RPMI7951 (cell line): Measurements from ENCODE around the gene CIB2. TPM values are rescaled to one million over a fixed set of nuclear protein-coding genes. Genes with fewer than 3 reads are reported as not detected.

Experiments used
- DNase-seq: peaks from one replicate; pipeline ENCODE4 v3.0.0-alpha.2; 2012; ENCODE audit warnings: low read depth
- total RNA-seq: library from RNA; depleted of rRNA; stranded (reverse); fragments of >200 nt; shearing (Covaris generic); gene quantifications from 2 replicates; pipeline ENCODE4 v1.2.3, GENCODE V29; 2014; rRNA removed

The CIB2 gene
- total RNA-seq, 1 experiment from 2014 or later = 6.2 TPM

DNA sequence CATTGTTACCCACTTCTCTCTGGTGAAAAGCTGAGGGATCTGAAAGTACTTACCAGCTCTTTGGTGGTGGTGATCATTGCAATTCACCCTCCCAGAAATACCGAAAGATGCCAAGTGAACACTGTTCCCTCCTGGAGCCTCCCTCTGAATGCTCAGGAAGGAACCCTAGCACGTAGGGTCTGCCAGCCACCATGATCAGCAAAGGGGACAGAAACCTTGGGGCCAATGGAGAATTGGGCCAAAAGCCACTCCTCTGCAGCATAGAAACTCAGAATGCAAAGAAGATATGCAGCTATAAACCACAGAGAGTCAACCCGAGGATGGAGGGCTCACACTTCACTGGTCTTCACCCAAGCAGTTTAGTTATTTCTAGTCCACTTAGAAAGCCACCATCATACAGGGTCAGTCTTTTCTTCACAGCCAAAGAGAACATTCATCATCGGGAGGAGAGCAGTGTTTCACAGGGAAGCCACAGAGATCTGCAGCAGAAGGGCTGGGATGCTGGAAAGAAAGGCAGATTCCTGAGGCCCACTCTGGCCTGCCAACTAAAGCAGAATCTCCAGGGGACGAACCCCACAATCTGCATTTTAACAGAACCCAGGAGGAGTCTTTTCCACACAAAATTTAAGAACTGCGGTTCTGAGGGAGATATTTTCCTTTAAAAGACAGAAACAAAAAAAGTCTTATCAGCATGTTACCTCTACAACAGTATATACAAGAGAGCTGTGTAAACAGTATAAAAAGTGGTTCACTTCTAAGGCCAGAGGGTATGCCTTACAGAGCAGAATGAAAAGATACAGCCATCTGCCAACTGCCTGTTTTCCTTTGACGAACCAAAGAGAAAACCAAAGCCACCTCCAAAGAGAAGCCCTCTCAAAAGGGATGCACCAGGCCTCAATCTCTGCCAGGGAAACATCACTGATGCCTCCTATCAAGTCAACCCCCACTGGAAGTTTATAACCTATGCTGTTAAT lies 65.0 kb downstream of the CIB2 start:
- no peak for DNase-seq

DNA sequence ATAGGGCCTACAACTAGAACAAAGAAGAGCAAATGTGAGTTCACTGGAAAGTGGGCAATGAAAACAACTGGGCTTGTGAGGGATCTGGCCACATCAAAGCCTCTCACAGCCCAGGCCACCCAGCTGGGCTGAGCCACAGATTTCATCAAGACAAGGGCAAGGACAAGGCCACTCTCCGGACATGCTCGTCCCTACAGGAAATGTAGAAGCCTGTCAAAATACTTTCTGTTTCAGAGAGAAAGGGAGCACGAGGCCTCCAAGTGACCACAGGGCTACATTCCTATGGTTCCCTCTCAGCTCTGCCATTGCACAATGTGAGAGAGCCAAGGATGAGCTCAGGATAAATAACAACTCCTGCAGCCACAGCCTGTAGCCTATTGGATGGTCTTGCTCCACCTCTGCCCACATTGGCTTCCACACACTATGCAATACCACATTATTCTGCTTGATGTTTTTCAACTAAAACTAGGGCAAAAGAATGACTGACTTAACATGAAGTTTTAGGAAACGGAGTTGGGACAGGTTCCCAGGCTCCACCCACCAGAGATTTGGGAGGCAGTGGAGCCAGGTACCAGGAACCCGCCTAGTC lies 65.9 kb downstream of the CIB2 start:
- peak; percentile 100 for DNase-seq

DNA sequence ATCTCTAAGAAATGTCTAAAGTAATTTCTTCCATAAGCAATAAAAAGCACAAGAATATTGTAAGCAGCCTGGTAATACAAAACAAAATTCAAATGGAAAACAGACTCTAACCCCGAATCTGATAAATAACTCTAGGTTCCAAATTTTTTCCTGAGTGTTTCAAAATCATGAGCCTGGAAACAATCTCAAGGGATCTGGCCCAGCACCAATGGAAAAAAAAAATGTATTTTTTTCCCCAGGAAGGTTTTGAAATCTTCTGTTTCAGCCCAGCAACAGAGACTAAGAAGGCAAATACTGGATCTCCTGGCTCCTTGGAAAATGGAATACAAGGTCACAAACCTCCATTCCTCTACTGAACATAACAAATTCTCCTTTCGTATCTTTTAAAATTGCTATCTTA lies 66.7 kb downstream of the CIB2 start:
- no peak for DNase-seq

DNA sequence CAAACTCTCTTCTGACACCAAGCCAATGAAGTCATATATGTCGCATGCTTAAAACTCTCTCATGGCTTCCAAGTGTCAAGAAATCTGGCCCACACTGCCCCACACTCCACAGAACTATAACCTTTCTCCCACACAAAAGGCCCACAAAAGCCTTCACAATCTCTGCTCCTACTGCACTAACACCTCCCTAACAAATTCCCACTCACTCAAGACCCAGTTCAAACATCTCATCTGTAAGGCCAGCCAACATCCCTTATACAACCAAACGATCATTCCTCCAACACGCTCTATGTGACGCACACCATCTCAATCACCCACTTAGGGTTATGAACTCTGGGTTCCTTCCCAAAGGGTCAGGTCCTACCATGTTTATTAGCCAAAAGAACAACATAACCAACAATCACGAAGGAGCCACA lies 67.3 kb downstream of the CIB2 start:
- no peak for DNase-seq

DNA sequence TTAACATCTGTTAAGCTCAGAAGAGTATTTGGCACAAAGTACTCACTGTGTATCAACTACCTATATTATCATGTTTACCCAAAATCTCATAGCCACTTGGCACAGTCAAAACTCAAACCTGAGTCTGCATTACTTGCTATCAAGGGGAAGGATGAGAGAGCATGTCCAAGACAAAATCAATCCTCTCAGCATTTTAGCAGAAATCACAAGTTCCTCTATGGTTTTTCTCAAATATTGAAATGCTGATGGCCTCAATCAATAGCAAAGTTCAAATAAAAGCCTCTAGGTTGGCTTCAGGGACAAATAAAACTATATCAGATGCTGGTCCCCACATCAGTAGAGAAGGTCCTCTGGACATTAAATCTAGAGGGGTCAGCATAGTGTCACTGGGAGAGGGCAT lies 68.0 kb downstream of the CIB2 start:
- DNase-seq = no peak

DNA sequence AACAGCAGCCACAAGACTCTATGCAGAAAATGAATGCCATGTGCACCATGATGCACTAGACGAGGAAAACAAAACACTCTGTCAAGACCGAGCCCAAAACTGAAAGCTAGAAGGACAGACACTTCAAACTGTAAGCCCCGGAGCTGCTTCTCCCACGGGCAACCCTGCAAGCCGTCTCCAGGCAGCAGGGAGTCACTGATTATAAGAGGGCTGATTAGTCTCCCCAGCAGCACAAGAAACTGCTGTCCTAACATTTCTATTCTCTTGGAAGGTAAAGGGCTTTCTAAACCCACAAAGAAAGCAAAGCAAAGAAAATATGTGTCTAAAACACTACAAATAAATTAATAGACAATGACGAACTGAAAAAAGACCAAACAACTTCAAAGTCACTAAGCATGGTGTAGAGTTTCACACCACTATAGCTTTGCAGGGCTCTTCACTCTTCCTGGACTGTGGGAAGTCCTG lies 69.2 kb downstream of the CIB2 start:
- DNase-seq = peak; percentile 70

DNA sequence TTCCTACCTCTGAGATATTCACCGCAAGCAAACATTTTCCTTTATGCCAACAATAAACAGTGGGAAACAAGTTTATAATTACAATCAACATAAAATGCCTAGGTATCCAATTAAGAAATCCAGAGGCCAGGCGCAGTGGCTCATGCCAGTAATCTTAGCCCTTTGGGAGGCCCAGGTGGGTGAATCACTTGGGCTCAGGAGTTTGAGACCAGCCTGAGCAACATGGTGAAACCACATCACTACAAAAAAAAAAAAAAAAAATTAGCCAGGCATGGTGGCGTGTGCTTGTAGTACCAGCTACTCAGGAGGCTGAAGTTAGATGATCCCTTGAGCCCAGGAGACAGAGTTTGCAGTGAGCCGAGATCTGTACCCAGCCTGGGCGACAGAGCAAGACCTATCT lies 71.0 kb downstream of the CIB2 start:
- DNase-seq = no peak

GRCh38 chr15:78059110-78059839 lies 72.0 kb downstream of the CIB2 start:
- DNase-seq = no peak

DNA sequence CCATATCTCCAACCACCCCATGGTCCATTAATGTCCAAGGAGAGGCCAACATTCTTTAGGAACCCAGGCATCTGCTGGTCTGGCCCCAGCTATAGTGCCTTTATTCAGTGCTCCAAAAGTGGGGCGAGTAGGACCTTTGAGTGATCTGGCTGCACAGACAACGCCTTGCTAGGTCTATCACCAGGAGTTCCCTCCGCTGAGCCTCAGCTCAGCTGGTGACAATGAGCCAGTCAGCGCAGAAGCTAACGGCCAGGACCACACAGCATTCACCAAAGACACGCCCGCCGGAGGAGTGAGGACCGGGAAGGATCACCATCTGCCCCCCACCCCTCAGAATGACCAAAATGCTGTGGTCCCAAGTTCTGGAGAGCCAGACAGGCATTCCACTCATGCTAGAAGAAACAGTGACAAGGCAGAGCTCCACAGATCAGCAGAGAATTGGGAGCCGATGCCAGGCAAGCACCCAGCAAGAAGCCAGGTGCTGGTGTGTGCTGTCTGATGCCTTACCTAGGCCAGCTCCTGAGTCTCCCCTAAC lies 72.8 kb downstream of the CIB2 start:
- no peak for DNase-seq

DNA sequence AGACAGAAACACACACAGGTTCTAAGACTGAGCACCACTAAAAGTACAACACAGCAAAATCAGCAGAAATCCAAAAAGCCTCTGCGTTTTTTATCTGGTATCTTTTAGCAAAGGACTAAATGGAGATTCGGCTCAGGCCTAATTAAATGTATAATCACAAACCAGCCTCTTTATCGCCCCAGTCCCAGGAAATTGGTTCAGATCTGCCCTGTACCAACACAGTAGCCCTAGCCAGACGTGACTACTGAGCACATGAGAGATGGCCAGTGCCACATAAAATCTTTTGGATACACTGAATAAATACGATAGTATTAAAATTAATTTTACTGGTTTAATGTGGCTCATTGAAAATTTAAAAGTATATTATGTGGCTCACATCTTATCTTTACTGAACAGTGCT lies 73.4 kb downstream of the CIB2 start:
- DNase-seq = no peak

DNA sequence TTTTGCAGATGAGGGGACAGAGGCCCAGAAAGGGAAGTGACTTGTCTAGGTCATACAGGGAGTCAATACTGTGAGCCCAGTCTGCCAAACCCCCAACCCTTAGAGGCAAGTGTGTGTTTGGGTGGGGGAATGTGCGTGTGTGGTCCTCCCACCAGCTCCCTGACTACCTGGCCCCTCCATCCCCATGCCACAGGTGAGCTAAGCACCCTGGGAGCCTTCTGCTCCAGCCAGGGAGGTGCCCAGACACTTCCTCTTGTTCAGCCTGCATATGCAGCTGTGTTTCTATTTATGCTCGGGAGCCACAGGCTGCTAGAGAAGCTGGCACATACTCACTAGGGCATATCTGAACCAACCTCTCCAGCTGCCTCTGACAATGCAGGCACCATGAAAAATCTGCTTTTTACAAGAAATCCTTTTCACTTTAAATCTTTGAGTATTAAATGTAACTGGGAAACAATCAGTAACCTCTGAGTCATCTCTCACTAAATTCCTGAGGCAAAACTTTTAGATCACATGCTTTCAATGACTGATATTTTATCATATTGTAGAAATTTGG lies 74.5 kb downstream of the CIB2 start:
- DNase-seq = peak; percentile 37

- DNase-seq = peak; percentile 41
These were observed 75.1 kb downstream of the CIB2 start for GRCh38 chr15:78055919-78056713.

DNA sequence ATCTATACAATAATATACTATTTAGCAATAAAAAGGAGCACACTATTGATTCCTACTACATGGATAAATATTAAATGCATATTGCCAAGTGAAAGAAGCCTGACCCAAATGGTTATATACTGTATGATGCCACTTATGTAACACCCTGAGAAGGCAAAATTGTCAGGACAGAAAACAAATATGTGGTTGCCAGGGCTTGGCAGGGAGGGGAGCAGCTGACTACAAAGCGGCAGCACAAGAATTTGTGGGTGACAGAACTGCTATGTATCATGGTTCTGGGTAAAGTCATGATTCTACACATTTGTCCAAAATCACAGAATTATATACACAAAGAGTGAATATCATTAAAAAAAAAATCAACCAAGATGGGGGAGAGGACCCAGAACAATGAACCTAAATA lies 76.3 kb downstream of the CIB2 start:
- DNase-seq = no peak

Other genes starting within 250 kb of the CIB2 start
- gene TBC1D2B, start 53.7 kb downstream of the CIB2 start, total RNA-seq = 13.8 and 14.5 TPM in 2 replicates
- gene SH2D7, start 38.9 kb downstream of the CIB2 start, total RNA-seq = not detected in 2 replicates
- 43.6 and 54.9 TPM in 2 replicates for gene IDH3A, start 17.9 kb upstream of the CIB2 start, total RNA-seq
- gene ACSBG1, start 103.1 kb upstream of the CIB2 start, total RNA-seq = 0.24 and 0.49 TPM in 2 replicates
- 0.59 and 1.6 TPM in 2 replicates for gene DNAJA4, start 133.1 kb upstream of the CIB2 start, total RNA-seq
- gene SKIC8, start 168.2 kb upstream of the CIB2 start, total RNA-seq = 130 and 132 TPM in 2 replicates
- gene CRABP1, start 208.9 kb upstream of the CIB2 start, total RNA-seq = 0.29 TPM in 1 of 2 replicates, not detected in the other